H9 (cell line): ENCODE results near the gene KIAA1549. TPM values are rescaled to one million over a fixed set of nuclear protein-coding genes. Genes with fewer than 3 reads are reported as not detected.

ENCODE experiments used
- DNase-seq: peaks from one replicate; pipeline ENCODE4 v3.0.0-alpha.2; 2017
- H2AFZ ChIP-seq: one replicate; pipeline ENCODE4 v1.6.1; 2013; ENCODE audit warnings: mild to moderate bottlenecking, low read length, control low read depth, moderate library complexity
- H2AK5ac ChIP-seq: 2 replicates; pipeline ENCODE4 v1.6.1; 2013; ENCODE audit warnings: low read length, control low read depth, mixed read lengths; ENCODE audit not compliant: insufficient read length
- H2BK120ac ChIP-seq: one replicate; pipeline ENCODE4 v1.6.1; 2013; ENCODE audit warnings: low read depth, mild to moderate bottlenecking, low read length, control low read depth, inconsistent platforms; ENCODE audit not compliant: poor library complexity, severe bottlenecking
- H2BK12ac ChIP-seq: 2 replicates; pipeline ENCODE4 v1.6.1; 2013; ENCODE audit warnings: low read length, control low read depth, mixed read lengths, low read depth; ENCODE audit not compliant: insufficient read length
- H2BK15ac ChIP-seq: 2 replicates; pipeline ENCODE4 v1.6.1; 2013; ENCODE audit warnings: low read depth, low read length, control low read depth
- H2BK20ac ChIP-seq: one replicate; pipeline ENCODE4 v1.6.1; 2013; ENCODE audit warnings: low read depth, mild to moderate bottlenecking, low read length, control low read depth, inconsistent platforms; ENCODE audit not compliant: poor library complexity, severe bottlenecking
- H2BK5ac ChIP-seq: 2 replicates; pipeline ENCODE4 v1.6.1; 2013; ENCODE audit warnings: low read length, control low read depth, mixed read lengths; ENCODE audit not compliant: insufficient read length
- H3K14ac ChIP-seq: 2 replicates; pipeline ENCODE4 v1.6.1; 2013; ENCODE audit warnings: low read length, control low read depth; ENCODE audit not compliant: insufficient read depth
- H3K18ac ChIP-seq: 2 replicates; pipeline ENCODE4 v1.6.1; 2013; ENCODE audit warnings: low read depth, mild to moderate bottlenecking, mixed read lengths, low read length, control low read depth; ENCODE audit not compliant: insufficient read length
- H3K23ac ChIP-seq: 2 replicates; pipeline ENCODE4 v1.6.1; 2013; ENCODE audit warnings: low read length, control low read depth, mixed read lengths, low read depth; ENCODE audit not compliant: insufficient read length
- H3K23me2 ChIP-seq: 2 replicates; pipeline ENCODE4 v1.6.1; 2013; ENCODE audit warnings: low read depth, mild to moderate bottlenecking, mixed read lengths, low read length, control low read depth; ENCODE audit not compliant: insufficient read length, poor library complexity, severe bottlenecking
- H3K27ac ChIP-seq: 2 replicates; pipeline ENCODE4 v1.5.1; 2013; ENCODE audit warnings: low read length, control low read depth, mixed read lengths, low read depth; ENCODE audit not compliant: insufficient read length
- H3K27me3 ChIP-seq: 2 replicates; pipeline ENCODE4 v1.6.1; 2013; ENCODE audit warnings: low read length, control low read depth, inconsistent platforms; ENCODE audit not compliant: insufficient read depth
- H3K4ac ChIP-seq: 2 replicates; pipeline ENCODE4 v1.6.1; 2013; ENCODE audit warnings: low read depth, mild to moderate bottlenecking, control low read depth, inconsistent platforms, low read length, moderate library complexity
- H3K4me1 ChIP-seq: 2 replicates; pipeline ENCODE4 v1.6.1; 2013; ENCODE audit warnings: low read length, control low read depth, inconsistent platforms; ENCODE audit not compliant: insufficient read depth
- H3K4me2 ChIP-seq: 2 replicates; pipeline ENCODE4 v1.6.1; 2013; ENCODE audit warnings: low read length, control low read depth, mixed read lengths; ENCODE audit not compliant: insufficient read length, insufficient read depth
- H3K56ac ChIP-seq: 2 replicates; pipeline ENCODE4 v1.6.1; 2013; ENCODE audit warnings: low read depth, mild to moderate bottlenecking, mixed read lengths, low read length, control low read depth; ENCODE audit not compliant: insufficient read length
- H3K79me1 ChIP-seq: 2 replicates; pipeline ENCODE4 v1.6.1; 2013; ENCODE audit warnings: low read depth, mild to moderate bottlenecking, moderate library complexity, low read length, control low read depth, inconsistent platforms; ENCODE audit not compliant: insufficient read depth, poor library complexity, severe bottlenecking
- H3K79me2 ChIP-seq: 2 replicates; pipeline ENCODE4 v1.6.1; 2013; ENCODE audit warnings: low read length, control low read depth, inconsistent platforms; ENCODE audit not compliant: insufficient read depth
- H3K9ac ChIP-seq: 2 replicates; pipeline ENCODE4 v1.6.1; 2013; ENCODE audit warnings: low read length, control low read depth, mixed read lengths; ENCODE audit not compliant: insufficient read length; ENCODE audit errors: extremely low read depth
- H3K9me3 ChIP-seq: one replicate; pipeline ENCODE4 v1.6.1; 2013; ENCODE audit warnings: low read depth, low read length, inconsistent platforms; ENCODE audit not compliant: control insufficient read depth
- H3T11ph ChIP-seq: one replicate; pipeline ENCODE4 v1.6.1; 2013; ENCODE audit warnings: mild to moderate bottlenecking, low read length, control low read depth, inconsistent platforms
- H4K20me1 ChIP-seq: one replicate; pipeline ENCODE4 v1.6.1; 2013; ENCODE audit not compliant: control insufficient read depth, insufficient read length, insufficient read depth
- H4K5ac ChIP-seq: 2 replicates; pipeline ENCODE4 v1.6.1; 2013; ENCODE audit warnings: low read depth, mild to moderate bottlenecking, mixed read lengths, low read length, control low read depth; ENCODE audit not compliant: insufficient read length
- H4K8ac ChIP-seq: replicated peaks from 2 replicates; pipeline ENCODE4 v1.6.1; 2013; ENCODE audit warnings: low read length, control low read depth, mixed read lengths, low read depth; ENCODE audit not compliant: insufficient read length
- H4K91ac ChIP-seq: 2 replicates; pipeline ENCODE4 v1.6.1; 2013; ENCODE audit warnings: low read depth, mild to moderate bottlenecking, moderate library complexity, mixed read lengths, low read length, control low read depth; ENCODE audit not compliant: insufficient read length
- H3K27ac Mint-ChIP-seq, 3 experiments: 2 replicates in 2 of 3; 3 replicates in 1 of 3; pipeline ENCODE4 v1.8.0; 2020 to 2021; ENCODE audit warnings: mixed read lengths in 3 of 3, mild to moderate bottlenecking in 1 of 3, moderate library complexity in 1 of 3
- H3K27me3 Mint-ChIP-seq: 2 replicates; pipeline ENCODE4 v1.8.0; 2021; ENCODE audit warnings: low read depth, mild to moderate bottlenecking, moderate library complexity, mixed read lengths
- H3K36me3 Mint-ChIP-seq, 3 experiments: 2 replicates in 2 of 3; 3 replicates in 1 of 3; pipeline ENCODE4 v1.8.0; 2020 to 2021; ENCODE audit warnings: low read depth in 3 of 3, mixed read lengths in 3 of 3; ENCODE audit not compliant: insufficient read depth in 1 of 3
- H3K4me1 Mint-ChIP-seq, 2 experiments: 2 replicates each; pipeline ENCODE4 v1.8.0; 2020; ENCODE audit warnings: mixed read lengths in 2 of 2
- H3K4me3 Mint-ChIP-seq, 2 experiments: 2 replicates in 1 of 2; 3 replicates in 1 of 2; pipeline ENCODE4 v1.8.0; 2020 to 2021; ENCODE audit warnings: mild to moderate bottlenecking in 2 of 2, mixed read lengths in 2 of 2, moderate library complexity in 1 of 2
- H3K9me3 Mint-ChIP-seq, 2 experiments: 2 replicates in 1 of 2; 3 replicates in 1 of 2; pipeline ENCODE4 v1.8.0; 2020; ENCODE audit warnings: mild to moderate bottlenecking in 2 of 2, mixed read lengths in 2 of 2, moderate library complexity in 1 of 2
- WGBS: extraction: QIAGEN DNeasy Blood & Tissue Kit; methylation state at CpG from one replicate; pipeline ENCODE4 v1.1.7; 2013; ENCODE audit warnings: missing lambda C conversion rate, low lambda C conversion rate, mixed read lengths; ENCODE audit not compliant: insufficient read length; ENCODE audit errors: extremely low coverage; 5-methylcytosine and 5-hydroxymethylcytosine counted together
- total RNA-seq: library from RNA; stranded (reverse); gene quantifications from 2 replicates; pipeline ENCODE4 v1.2.1, GENCODE V29; 2021
- TF ChIP-seq, protein P1 (sequence below): fragments of 200-600 bp; sonication (generic); conservative IDR thresholded peaks from 3 replicates; pipeline ENCODE4 v1.8.0; 2021; ENCODE audit warnings: antibody characterized with exemption, mild to moderate bottlenecking

Gene KIAA1549
- total RNA-seq, 1 experiment from 2014 or later = 11.9 TPM

DNA sequence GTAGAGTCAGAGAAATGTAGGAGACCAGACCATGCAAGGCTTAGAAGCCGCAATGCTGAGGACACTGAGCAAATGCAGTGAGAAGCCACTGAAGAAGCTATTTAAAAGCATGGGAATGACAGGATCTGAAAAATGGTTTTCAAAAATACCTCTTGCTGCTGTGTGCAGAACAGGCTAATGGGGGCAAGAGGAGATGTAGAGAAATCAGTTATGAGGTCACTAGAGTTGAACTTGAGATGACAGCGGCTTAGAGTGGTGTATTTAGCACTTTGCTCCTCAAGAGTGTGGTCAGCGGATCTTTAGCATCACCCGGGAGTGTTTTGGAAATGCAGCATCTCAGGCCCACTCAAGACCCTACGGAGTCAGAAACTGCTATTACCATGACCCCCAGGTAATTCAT is 48.8 kb downstream of the KIAA1549 start:
- Histone ChIP-seq H4K5ac (no peak overlapping the region), H4K20me1 (no peaks in the 10 kb centered on the region), H3T11ph (no peak overlapping the region), H3K27me3 (no peaks in the 10 kb centered on the region), H4K8ac (peak overlapping the region; percentile 79), H2BK15ac (no peak overlapping the region), H3K79me1 (no peaks in the 10 kb centered on the region), H2BK20ac (no peak overlapping the region), H3K27ac (no peak overlapping the region), H3K79me2 (no peaks in the 10 kb centered on the region), H2BK12ac (no peak overlapping the region), H3K4ac (no peak overlapping the region), H3K23ac (no peak overlapping the region), H3K9me3 (no peaks in the 10 kb centered on the region), H3K4me1 (peaks cover 3% of the 10 kb centered on the region; the same call in 1 of the 2 replicates), H3K4me2 (no peak overlapping the region), H4K91ac (no peak overlapping the region), H2AFZ (no peak overlapping the region), H3K18ac (no peak overlapping the region), H2BK120ac (no peak overlapping the region), H3K9ac (no peak overlapping the region), H3K23me2 (no peaks in the 10 kb centered on the region), H2BK5ac (no peak overlapping the region), H2AK5ac (no peak overlapping the region), H3K56ac (no peak overlapping the region), H3K14ac (no peak overlapping the region)
- no peak overlapping the region for H3K4me3 Mint-ChIP-seq
- H3K27me3 Mint-ChIP-seq = no peaks in the 10 kb centered on the region
- H3K27ac Mint-ChIP-seq = no peak overlapping the region
- TF ChIP-seq, protein P1, sequence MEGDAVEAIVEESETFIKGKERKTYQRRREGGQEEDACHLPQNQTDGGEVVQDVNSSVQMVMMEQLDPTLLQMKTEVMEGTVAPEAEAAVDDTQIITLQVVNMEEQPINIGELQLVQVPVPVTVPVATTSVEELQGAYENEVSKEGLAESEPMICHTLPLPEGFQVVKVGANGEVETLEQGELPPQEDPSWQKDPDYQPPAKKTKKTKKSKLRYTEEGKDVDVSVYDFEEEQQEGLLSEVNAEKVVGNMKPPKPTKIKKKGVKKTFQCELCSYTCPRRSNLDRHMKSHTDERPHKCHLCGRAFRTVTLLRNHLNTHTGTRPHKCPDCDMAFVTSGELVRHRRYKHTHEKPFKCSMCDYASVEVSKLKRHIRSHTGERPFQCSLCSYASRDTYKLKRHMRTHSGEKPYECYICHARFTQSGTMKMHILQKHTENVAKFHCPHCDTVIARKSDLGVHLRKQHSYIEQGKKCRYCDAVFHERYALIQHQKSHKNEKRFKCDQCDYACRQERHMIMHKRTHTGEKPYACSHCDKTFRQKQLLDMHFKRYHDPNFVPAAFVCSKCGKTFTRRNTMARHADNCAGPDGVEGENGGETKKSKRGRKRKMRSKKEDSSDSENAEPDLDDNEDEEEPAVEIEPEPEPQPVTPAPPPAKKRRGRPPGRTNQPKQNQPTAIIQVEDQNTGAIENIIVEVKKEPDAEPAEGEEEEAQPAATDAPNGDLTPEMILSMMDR = no peak
- peaks cover 18 to 21% of the 10 kb centered on the region in 2 experiments for H3K4me1 Mint-ChIP-seq
- WGBS = no CpG with 5 or more reads among the region's 5 CpGs
- no peaks in the 10 kb centered on the region for H3K9me3 Mint-ChIP-seq
- no peak for DNase-seq
- peaks cover 0 to 5% (median 5%) of the 10 kb centered on the region in 3 experiments; a peak in 5 of 7 replicates for H3K36me3 Mint-ChIP-seq
